IMR-90 (cell line): ENCODE results near the gene TMEM140. TPM values are rescaled to one million over a fixed set of nuclear protein-coding genes. Genes with fewer than 3 reads are reported as not detected.

Experiments
- ATAC-seq: fragments of 200-7000 bp; cut with Tn5 transposase; 2 replicates; pipeline ENCODE4 v1.9.1; 2020; ENCODE audit warnings: low read depth, mild to moderate bottlenecking, moderate library complexity
- BruUV-seq: library from RNA; stranded (reverse); fragments of 400-500 nt; replicated peaks from 2 replicates; lab custom pipeline; 2021; lab: Mats Ljungman, UMichigan
- CTCF ChIA-PET: fragments of 300-600 bp; formaldehyde crosslinking; extraction: SDS; loops from one replicate; lab custom pipeline; 2021; ENCODE audit warnings: antibody characterized with exemption; lab: Yijun Ruan, JAX
- POLR2A ChIA-PET: fragments of 300-600 bp; sonication (Branson Sonifier 250); formaldehyde crosslinking; loops from one replicate; lab custom pipeline; 2022; ENCODE audit warnings: antibody characterized with exemption; ENCODE audit not compliant: unreplicated experiment; lab: Charles Lee
- DNase-seq: peaks from one replicate; pipeline ENCODE4 v3.0.0; 2013
- H2AFZ ChIP-seq: replicated peaks from 2 replicates; pipeline ENCODE3; 2013; ENCODE audit warnings: low read length, mild to moderate bottlenecking; ENCODE audit not compliant: poor library complexity
- H2AK5ac ChIP-seq: 2 replicates; pipeline ENCODE4 v1.6.1; 2013; ENCODE audit warnings: low read depth, low read length, inconsistent platforms
- H2AK9ac ChIP-seq: replicated peaks from 2 replicates; pipeline ENCODE3; 2013; ENCODE audit warnings: mild to moderate bottlenecking, low read depth, low read length, moderate library complexity; ENCODE audit not compliant: poor library complexity
- H2BK120ac ChIP-seq: 2 replicates; pipeline ENCODE4 v1.6.1; 2013; ENCODE audit warnings: low read depth, low read length, inconsistent platforms
- H2BK15ac ChIP-seq: 3 replicates; pipeline ENCODE4 v1.6.1; 2013; ENCODE audit warnings: low read depth, low read length, inconsistent platforms
- H2BK20ac ChIP-seq: 2 replicates; pipeline ENCODE4 v1.6.1; 2013; ENCODE audit warnings: low read depth, mild to moderate bottlenecking, inconsistent platforms, low read length, moderate library complexity
- H2BK5ac ChIP-seq: 2 replicates; pipeline ENCODE4 v1.6.1; 2013; ENCODE audit warnings: mild to moderate bottlenecking, low read depth, low read length, inconsistent platforms; ENCODE audit not compliant: poor library complexity, severe bottlenecking
- H3K14ac ChIP-seq: replicated peaks from 2 replicates; pipeline ENCODE4 v1.6.1; 2013; ENCODE audit warnings: low read depth, low read length, inconsistent platforms
- H3K18ac ChIP-seq: 2 replicates; pipeline ENCODE4 v1.6.1; 2013; ENCODE audit warnings: low read depth, low read length, control low read depth
- H3K23ac ChIP-seq: 2 replicates; pipeline ENCODE4 v1.6.1; 2013; ENCODE audit warnings: low read depth, low read length, inconsistent platforms
- H3K27ac ChIP-seq: 2 replicates; pipeline ENCODE4 v1.5.1; 2013; ENCODE audit warnings: mild to moderate bottlenecking, control low read depth, low read length; ENCODE audit not compliant: insufficient read depth
- H3K27me3 ChIP-seq: 2 replicates; pipeline ENCODE4 v1.6.1; 2013; ENCODE audit warnings: low read length; ENCODE audit not compliant: control insufficient read depth, insufficient read depth
- H3K36me3 ChIP-seq: 2 replicates; pipeline ENCODE4 v1.6.1; 2013; ENCODE audit warnings: low read length, mixed read lengths; ENCODE audit not compliant: control insufficient read depth, insufficient read depth
- H3K4ac ChIP-seq: 2 replicates; pipeline ENCODE4 v1.6.1; 2013; ENCODE audit warnings: low read depth, low read length, inconsistent platforms
- H3K4me1 ChIP-seq: 2 replicates; pipeline ENCODE4 v1.6.1; 2013; ENCODE audit warnings: low read length, mixed read lengths; ENCODE audit not compliant: control insufficient read depth, insufficient read depth
- H3K4me2 ChIP-seq: 2 replicates; pipeline ENCODE4 v1.6.1; 2013; ENCODE audit warnings: low read depth, mild to moderate bottlenecking, control low read depth, low read length, moderate library complexity
- H3K4me3 ChIP-seq: 2 replicates; pipeline ENCODE4 v1.5.1; 2013; ENCODE audit warnings: low read depth, mild to moderate bottlenecking, control low read depth, low read length, moderate library complexity; ENCODE audit not compliant: insufficient read depth
- H3K56ac ChIP-seq: 2 replicates; pipeline ENCODE4 v1.6.1; 2013; ENCODE audit warnings: low read length, inconsistent platforms; ENCODE audit not compliant: insufficient read depth; ENCODE audit errors: extremely low read depth
- H3K79me1 ChIP-seq, 2 experiments: 2 replicates each; pipeline ENCODE4 v1.6.1; 2013; ENCODE audit warnings: low read length in 2 of 2, inconsistent platforms in 1 of 2, low read depth in 1 of 2
- H3K9ac ChIP-seq: 2 replicates; pipeline ENCODE4 v1.6.1; 2013; ENCODE audit warnings: low read depth, low read length, control low read depth
- H3K9me1 ChIP-seq: 2 replicates; pipeline ENCODE4 v1.6.1; 2013; ENCODE audit warnings: low read length, inconsistent platforms; ENCODE audit not compliant: insufficient read depth
- H3K9me3 ChIP-seq: 2 replicates; pipeline ENCODE4 v1.6.1; 2013; ENCODE audit warnings: low read length; ENCODE audit not compliant: control insufficient read depth, insufficient read depth
- H4K20me1 ChIP-seq: 2 replicates; pipeline ENCODE4 v1.6.1; 2013; ENCODE audit warnings: low read length, inconsistent platforms; ENCODE audit not compliant: insufficient read depth
- H4K5ac ChIP-seq: 2 replicates; pipeline ENCODE4 v1.6.1; 2013; ENCODE audit warnings: mild to moderate bottlenecking, low read depth, low read length, control low read depth
- H4K8ac ChIP-seq, 2 experiments: 2 replicates each; pipeline ENCODE4 v1.6.1; 2013; ENCODE audit warnings: low read depth in 2 of 2, low read length in 2 of 2, control low read depth in 1 of 2, inconsistent platforms in 1 of 2
- H4K91ac ChIP-seq: 2 replicates; pipeline ENCODE4 v1.6.1; 2013; ENCODE audit warnings: low read depth, low read length, inconsistent platforms; ENCODE audit not compliant: insufficient read depth
- ELK1 ChIP-seq: fragments of 150-350 bp; IDR thresholded peaks from 2 replicates; pipeline ENCODE4 v1.6.1; 2016; ENCODE audit warnings: low read depth, mild to moderate bottlenecking, low read length, moderate library complexity, borderline replicate concordance
- MAFK ChIP-seq: IDR thresholded peaks from 2 replicates; pipeline ENCODE4 v1.6.1; 2012; ENCODE audit warnings: low read depth, low read length, improper control_type of control experiment
- MAZ ChIP-seq: IDR thresholded peaks from 2 replicates; pipeline ENCODE4 v1.6.1; 2012; ENCODE audit warnings: low read depth, mild to moderate bottlenecking, low read length, improper control_type of control experiment, moderate library complexity, borderline replicate concordance
- MXI1 ChIP-seq: IDR thresholded peaks from 2 replicates; pipeline ENCODE4 v1.6.1; 2012; ENCODE audit warnings: low read depth, mild to moderate bottlenecking, low read length, moderate library complexity, borderline replicate concordance
- NFE2L2 ChIP-seq: fragments of 150-350 bp; IDR thresholded peaks from 2 replicates; pipeline ENCODE4 v1.6.1; 2016; ENCODE audit warnings: low read depth, mild to moderate bottlenecking, low read length
- POLR2A ChIP-seq: IDR thresholded peaks from 2 replicates; pipeline ENCODE4 v1.6.1; 2012; ENCODE audit warnings: mild to moderate bottlenecking, low read depth, low read length
- RAD21 ChIP-seq: IDR thresholded peaks from 2 replicates; pipeline ENCODE4 v1.6.1; 2012; ENCODE audit warnings: low read length, improper control_type of control experiment
- RCOR1 ChIP-seq: IDR thresholded peaks from 2 replicates; pipeline ENCODE4 v1.6.1; 2012; ENCODE audit warnings: mild to moderate bottlenecking, low read length, improper control_type of control experiment; ENCODE audit not compliant: insufficient replicate concordance
- RFX5 ChIP-seq: IDR thresholded peaks from 2 replicates; pipeline ENCODE4 v1.8.0; 2012; ENCODE audit warnings: low read depth, mild to moderate bottlenecking, low read length, moderate library complexity
- SMC3 ChIP-seq: fragments of 150-350 bp; IDR thresholded peaks from 2 replicates; pipeline ENCODE4 v1.6.1; 2016; ENCODE audit warnings: low read depth, mild to moderate bottlenecking, antibody characterized with exemption, low read length, moderate library complexity
- WGBS, 2 experiments: methylation state at CpG; one replicate each; pipeline versions ENCODE4 v1.1.5 to v1.1.7; 2013; ENCODE audit warnings: missing lambda C conversion rate in 2 of 2; ENCODE audit not compliant: insufficient read length in 1 of 2; ENCODE audit errors: extremely low coverage in 2 of 2; 5-methylcytosine and 5-hydroxymethylcytosine counted together
- dilution Hi-C: fragments of 300-500 bp; cut with HindIII; formaldehyde crosslinking; loops from one replicate; pipeline ENCODE4 v1.14.3; 2018; ENCODE audit warnings: low sequenced_read_pairs; ENCODE audit not compliant: unreplicated experiment
- in situ Hi-C: fragments of 300-500 bp; cut with MboI; formaldehyde crosslinking; loops from 3 replicates; pipeline ENCODE4 v1.14.3; 2019; ENCODE audit warnings: low sequenced_read_pairs, inconsistent platforms, mixed read lengths
- intact Hi-C: fragments of 100-400 bp; cut with micrococcal nuclease; formaldehyde crosslinking; loops from 2 replicates; pipeline ENCODE4 v1.10.0; 2022
- polyA plus RNA-seq, 3 experiments: library from polyadenylated mRNA; depleted of rRNA; stranded (reverse); fragments of >200 nt; gene quantifications; 2 replicates each; pipeline ENCODE4 v1.2.3, GENCODE V29; 2012; ENCODE audit warnings: low replicate concordance in 1 of 3
- total RNA-seq: library from RNA; depleted of rRNA; stranded (reverse); fragments of >200 nt; gene quantifications from 2 replicates; pipeline ENCODE4 v1.2.3, GENCODE V29; 2012

TMEM140 gene
- total and polyA plus RNA-seq, 2 of the 4 experiments (the other 2 are of a cell fraction): 0.24 to 0.72 TPM

- TF ChIP-seq ELK1 (no peak), NFE2L2 (peak; percentile 42; the same call in 1 of the 2 replicates), MAFK (no peak), POLR2A (no peak)
Measured at GRCh38 chr7:135147899-135148721, at the start of gene TMEM140 (continued).

GRCh38 chr7:135098391-135098790 is 49.5 kb upstream of the TMEM140 start:
- Histone ChIP-seq H4K8ac (no peak overlapping the region), H4K91ac (no peak overlapping the region), H2AFZ (no peak overlapping the region), H4K20me1 (no peaks in the 10 kb centered on the region), H3K18ac (no peak overlapping the region), H3K9me3 (no peaks in the 10 kb centered on the region), H2BK120ac (no peak overlapping the region), H2AK9ac (no peak overlapping the region), H3K27me3 (no peaks in the 10 kb centered on the region; the same call in 1 of the 2 replicates), H2BK5ac (no peak overlapping the region), H3K9ac (no peak overlapping the region), H3K23ac (no peak overlapping the region), H2BK15ac (no peak overlapping the region), H3K4me2 (no peak overlapping the region), H4K5ac (no peak overlapping the region), H3K4me1 (no peaks in the 10 kb centered on the region), H3K4me3 (no peak overlapping the region), H3K56ac (no peak overlapping the region), H3K36me3 (no peaks in the 10 kb centered on the region), H2AK5ac (no peak overlapping the region), H3K9me1 (no peaks in the 10 kb centered on the region), H3K14ac (no peak overlapping the region), H3K79me1 (no peaks in the 10 kb centered on the region), H3K27ac (no peak overlapping the region), H3K4ac (no peak overlapping the region), H2BK20ac (no peak overlapping the region)
- no TSS peak for BruUV-seq
- WGBS, 2 experiments: no CpG with 5 or more reads among the region's 3 CpGs
- intact Hi-C loops (no loop called here), in situ Hi-C loops (no loop called here), dilution Hi-C loops (no loop called here)
- ATAC-seq: no peak
- DNase-seq: no peak
- CTCF ChIA-PET: no interaction called here
- TF ChIP-seq RFX5 (no peak), SMC3 (no peak), MAZ (no peak), NFE2L2 (no peak), MAFK (no peak), RCOR1 (no peak), MXI1 (no peak), ELK1 (no peak), RAD21 (no peak)
- POLR2A ChIA-PET: no interaction called here
